HepG2 (cell line): ENCODE measurements around the gene RALY. TPM values are rescaled to one million over a fixed set of nuclear protein-coding genes. Genes with fewer than 3 reads are reported as not detected.

Source experiments
- AFF4 ChIP-seq: sonication (generic); formaldehyde crosslinking; IDR thresholded peaks from 2 replicates; pipeline ENCODE4 v1.4.0; 2020; ENCODE audit warnings: missing genetic modification reagents
- FOSL1 ChIP-seq: sonication (generic); formaldehyde crosslinking; IDR thresholded peaks from 2 replicates; pipeline ENCODE4 v1.9.0; 2021; ENCODE audit warnings: missing genetic modification reagents, borderline replicate concordance
- HNRNPH1 ChIP-seq: fragments of 200-400 bp; formaldehyde crosslinking; optimal IDR thresholded peaks from 2 replicates; pipeline ENCODE3; 2017; ENCODE audit warnings: mild to moderate bottlenecking, low read depth, low read length
- KDM2A ChIP-seq: sonication (generic); formaldehyde crosslinking; IDR thresholded peaks from 2 replicates; pipeline ENCODE4 v1.4.0; 2020; ENCODE audit warnings: low read depth, missing genetic modification reagents, borderline replicate concordance
- MYNN ChIP-seq: sonication (generic); formaldehyde crosslinking; IDR thresholded peaks from 2 replicates; pipeline ENCODE4 v1.4.0; 2020; ENCODE audit warnings: mild to moderate bottlenecking, low read depth, missing genetic modification reagents
- PRPF4 ChIP-seq: fragments of 200-400 bp; formaldehyde crosslinking; IDR thresholded peaks from 2 replicates; pipeline ENCODE4 v1.6.1; 2016; ENCODE audit warnings: low read length, low read depth; ENCODE audit not compliant: poor library complexity, severe bottlenecking
- RBM22 ChIP-seq: fragments of 200-400 bp; formaldehyde crosslinking; optimal IDR thresholded peaks from 2 replicates; pipeline ENCODE3; 2017; ENCODE audit warnings: mild to moderate bottlenecking, low read length, moderate library complexity
- SMAD1 ChIP-seq: sonication (generic); formaldehyde crosslinking; IDR thresholded peaks from 2 replicates; pipeline ENCODE4 v1.4.0; 2020; ENCODE audit warnings: missing genetic modification reagents, low read depth, mild to moderate bottlenecking, borderline replicate concordance
- SOX6 ChIP-seq, 2 experiments: fragments of 450-650 bp in 1 of 2; sonication (generic) in 1 of 2; formaldehyde crosslinking in 1 of 2; IDR thresholded peaks; 2 replicates each; pipeline versions ENCODE4 v1.4.0 to v1.6.1; 2017 to 2020; ENCODE audit warnings: antibody characterized with exemption in 1 of 2, mild to moderate bottlenecking in 1 of 2, missing genetic modification reagents in 1 of 2
- STAG1 ChIP-seq: sonication (generic); formaldehyde crosslinking; IDR thresholded peaks from 2 replicates; pipeline ENCODE4 v1.4.0; 2020; ENCODE audit warnings: missing genetic modification reagents
- TAF15 ChIP-seq: fragments of 200-400 bp; formaldehyde crosslinking; IDR thresholded peaks from one replicate; pipeline ENCODE4 v1.6.1; 2018; ENCODE audit warnings: mild to moderate bottlenecking, low read depth, low read length; ENCODE audit not compliant: poor library complexity, severe bottlenecking
- TRAFD1 ChIP-seq: sonication (generic); formaldehyde crosslinking; IDR thresholded peaks from 2 replicates; pipeline ENCODE4 v1.5.1; 2020; ENCODE audit warnings: missing genetic modification reagents, mild to moderate bottlenecking, borderline replicate concordance
- ZNF142 ChIP-seq: sonication (generic); formaldehyde crosslinking; IDR thresholded peaks from 2 replicates; pipeline ENCODE4 v1.4.0; 2020; ENCODE audit warnings: missing genetic modification reagents
- ZNF263 ChIP-seq: sonication (generic); formaldehyde crosslinking; IDR thresholded peaks from 2 replicates; pipeline ENCODE4 v1.4.0; 2020; ENCODE audit warnings: missing genetic modification reagents
- ZNF337 ChIP-seq: sonication (generic); formaldehyde crosslinking; IDR thresholded peaks from 2 replicates; pipeline ENCODE4 v1.5.1; 2020; ENCODE audit warnings: missing genetic modification reagents, low read depth, mild to moderate bottlenecking, borderline replicate concordance
- ZNF790 ChIP-seq: sonication (generic); formaldehyde crosslinking; IDR thresholded peaks from 2 replicates; pipeline ENCODE4 v1.8.0; 2022; ENCODE audit warnings: missing genetic modification reagents, mild to moderate bottlenecking, borderline replicate concordance
- polyA plus RNA-seq, 8 experiments: library from polyadenylated mRNA; depleted of rRNA in 3 of 8; stranded (reverse) in 7 of 8; unstranded in 1 of 8; fragments of >200 nt; fragmentation: Illumina TruSeq in 4 of 8; extraction: Trizol in 4 of 8; gene quantifications; 2 replicates each; pipeline versions ENCODE4 v1.2.1 to v1.2.3, GENCODE V29; 2011 to 2016; ENCODE audit warnings: low read depth in 4 of 8, missing spikeins in 1 of 8, mixed read lengths in 1 of 8; ENCODE audit not compliant: insufficient read depth in 1 of 8
- total RNA-seq, 5 experiments: library from RNA; depleted of rRNA; stranded (reverse); fragments of >200 nt; fragmentation: Illumina TruSeq; extraction: Trizol; gene quantifications; 2 replicates each; pipeline ENCODE4 v1.2.3, GENCODE V29; 2016; ENCODE audit warnings: low read depth in 1 of 5

RALY gene
- total and polyA plus RNA-seq, 2 of the 13 experiments (the other 11 are each of a cell fraction or from before 2014, with no cell fraction given) = 178 to 186 TPM

- no peak for TF ChIP-seq PRPF4
- TF ChIP-seq RBM22 = peak; percentile 98
- TF ChIP-seq ZNF142 (CRISPR knock-in tag) = no peak
- TF ChIP-seq TAF15 = no peak
- TF ChIP-seq TRAFD1 = no peak
- TF ChIP-seq ZNF263 = 0 out of 2 replicates have a peak, but pooled peaks have one; percentile 23
- TF ChIP-seq SMAD1 (CRISPR knock-in tag) = no peak
- TF ChIP-seq STAG1 (CRISPR knock-in tag) = peak; percentile 10; the same call in 1 of the 2 replicates
- TF ChIP-seq AFF4 (CRISPR knock-in tag) = 0 out of 2 replicates have a peak, but pooled peaks have one; percentile 31
- no peak for TF ChIP-seq SOX6 (IDR thresholded peaks at IDR 0.05)
- peak; percentile 11; the same call in 1 of the 2 replicates for TF ChIP-seq SOX6 (CRISPR knock-in tag; IDR thresholded peaks at IDR 0.05)
- no peak for TF ChIP-seq ZNF790 (CRISPR knock-in tag)
- TF ChIP-seq ZNF337 (CRISPR knock-in tag) = no peak
- peak; percentile 73 for TF ChIP-seq HNRNPH1
- TF ChIP-seq MYNN = no peak
- TF ChIP-seq FOSL1 = no peak
- TF ChIP-seq KDM2A (CRISPR knock-in tag) = peak; percentile 30; the same call in 1 of the 2 replicates
Measured at GRCh38 chr20:34088305-34089174, 94.8 kb downstream of the RALY start (continued).
